ENCODE measurements around the gene MIOX.

- TF ChIP-seq CTCF (conservative IDR thresholded peaks at IDR 0.05; ENCODE audit: low read length), result no peak
- TF ChIP-seq EZH2phosphoT487 (IDR thresholded peaks at IDR 0.05; ENCODE audit: borderline replicate concordance), result no peak
Measured at GRCh38 chr22:50522208-50522805, 35.6 kb downstream of the MIOX start.

All from Loucy (cell line).